GM23338 (cell line): ENCODE data around the gene PRPF40B.
"Not testable (repeated sequence)": the region's sequence is repeated elsewhere in the genome, so short reads cannot be mapped to it uniquely, and the experiment has no call there.

ENCODE experiments used
- CREB1 ChIP-seq: fragments of 250-450 bp; sonication (Bioruptor Pico); IDR thresholded peaks from 2 replicates; pipeline ENCODE4 v1.5.0; 2020; ENCODE audit warnings: low read depth, mild to moderate bottlenecking, moderate library complexity
- EZH2 ChIP-seq: fragments of 200-600 bp; sonication (generic); IDR thresholded peaks from one replicate; pipeline ENCODE4 v1.8.0; 2017; ENCODE audit warnings: antibody characterized with exemption, mild to moderate bottlenecking, low read depth; ENCODE audit not compliant: unreplicated experiment
- EZH2phosphoT487 ChIP-seq: fragments of 200-600 bp; sonication (generic); IDR thresholded peaks from one replicate; pipeline ENCODE4 v1.8.1; 2018; ENCODE audit warnings: antibody characterized with exemption; ENCODE audit not compliant: unreplicated experiment
- NANOG ChIP-seq: IDR thresholded peaks from 2 replicates; pipeline ENCODE4 v1.6.1; 2016; ENCODE audit warnings: antibody characterized with exemption, borderline replicate concordance
- POLR2AphosphoS5 ChIP-seq: IDR thresholded peaks from 2 replicates; pipeline ENCODE4 v1.6.1; 2016; ENCODE audit warnings: antibody characterized with exemption, low read depth
- ZNF114 ChIP-seq: fragments of 250-450 bp; sonication (Bioruptor Pico); IDR thresholded peaks from 2 replicates; pipeline ENCODE4 v1.5.0; 2020; ENCODE audit warnings: mild to moderate bottlenecking, moderate library complexity
- TF ChIP-seq, protein P1 (sequence below), 2 experiments: fragments of 200-600 bp in 1 of 2; sonication (generic) in 1 of 2; conservative IDR thresholded peaks; 2 replicates each; pipeline versions ENCODE4 v1.5.1 to v1.6.1; 2016 to 2017; ENCODE audit warnings: antibody characterized with exemption in 2 of 2, low read depth in 2 of 2, mild to moderate bottlenecking in 2 of 2, moderate library complexity in 1 of 2
- TF ChIP-seq, protein P2 (sequence below): IDR thresholded peaks from 2 replicates; pipeline ENCODE4 v1.6.1; 2016; ENCODE audit warnings: antibody characterized with exemption
- TF ChIP-seq, protein P3 (sequence below): IDR thresholded peaks from one replicate; pipeline ENCODE4 v1.6.1; 2018; ENCODE audit warnings: antibody characterized with exemption; ENCODE audit not compliant: unreplicated experiment

- not testable (repeated sequence) for TF ChIP-seq EZH2phosphoT487; EZH2; CREB1 (CRISPR knock-in tag); POLR2AphosphoS5; NANOG; ZNF114
- TF ChIP-seq, protein P1, sequence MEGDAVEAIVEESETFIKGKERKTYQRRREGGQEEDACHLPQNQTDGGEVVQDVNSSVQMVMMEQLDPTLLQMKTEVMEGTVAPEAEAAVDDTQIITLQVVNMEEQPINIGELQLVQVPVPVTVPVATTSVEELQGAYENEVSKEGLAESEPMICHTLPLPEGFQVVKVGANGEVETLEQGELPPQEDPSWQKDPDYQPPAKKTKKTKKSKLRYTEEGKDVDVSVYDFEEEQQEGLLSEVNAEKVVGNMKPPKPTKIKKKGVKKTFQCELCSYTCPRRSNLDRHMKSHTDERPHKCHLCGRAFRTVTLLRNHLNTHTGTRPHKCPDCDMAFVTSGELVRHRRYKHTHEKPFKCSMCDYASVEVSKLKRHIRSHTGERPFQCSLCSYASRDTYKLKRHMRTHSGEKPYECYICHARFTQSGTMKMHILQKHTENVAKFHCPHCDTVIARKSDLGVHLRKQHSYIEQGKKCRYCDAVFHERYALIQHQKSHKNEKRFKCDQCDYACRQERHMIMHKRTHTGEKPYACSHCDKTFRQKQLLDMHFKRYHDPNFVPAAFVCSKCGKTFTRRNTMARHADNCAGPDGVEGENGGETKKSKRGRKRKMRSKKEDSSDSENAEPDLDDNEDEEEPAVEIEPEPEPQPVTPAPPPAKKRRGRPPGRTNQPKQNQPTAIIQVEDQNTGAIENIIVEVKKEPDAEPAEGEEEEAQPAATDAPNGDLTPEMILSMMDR (conservative IDR thresholded peaks at IDR 0.05; ENCODE audit: low read depth in 2 of 2): not testable (repeated sequence)
- TF ChIP-seq, protein P2, sequence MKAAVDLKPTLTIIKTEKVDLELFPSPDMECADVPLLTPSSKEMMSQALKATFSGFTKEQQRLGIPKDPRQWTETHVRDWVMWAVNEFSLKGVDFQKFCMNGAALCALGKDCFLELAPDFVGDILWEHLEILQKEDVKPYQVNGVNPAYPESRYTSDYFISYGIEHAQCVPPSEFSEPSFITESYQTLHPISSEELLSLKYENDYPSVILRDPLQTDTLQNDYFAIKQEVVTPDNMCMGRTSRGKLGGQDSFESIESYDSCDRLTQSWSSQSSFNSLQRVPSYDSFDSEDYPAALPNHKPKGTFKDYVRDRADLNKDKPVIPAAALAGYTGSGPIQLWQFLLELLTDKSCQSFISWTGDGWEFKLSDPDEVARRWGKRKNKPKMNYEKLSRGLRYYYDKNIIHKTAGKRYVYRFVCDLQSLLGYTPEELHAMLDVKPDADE: not testable (repeated sequence)
- TF ChIP-seq, protein P3, sequence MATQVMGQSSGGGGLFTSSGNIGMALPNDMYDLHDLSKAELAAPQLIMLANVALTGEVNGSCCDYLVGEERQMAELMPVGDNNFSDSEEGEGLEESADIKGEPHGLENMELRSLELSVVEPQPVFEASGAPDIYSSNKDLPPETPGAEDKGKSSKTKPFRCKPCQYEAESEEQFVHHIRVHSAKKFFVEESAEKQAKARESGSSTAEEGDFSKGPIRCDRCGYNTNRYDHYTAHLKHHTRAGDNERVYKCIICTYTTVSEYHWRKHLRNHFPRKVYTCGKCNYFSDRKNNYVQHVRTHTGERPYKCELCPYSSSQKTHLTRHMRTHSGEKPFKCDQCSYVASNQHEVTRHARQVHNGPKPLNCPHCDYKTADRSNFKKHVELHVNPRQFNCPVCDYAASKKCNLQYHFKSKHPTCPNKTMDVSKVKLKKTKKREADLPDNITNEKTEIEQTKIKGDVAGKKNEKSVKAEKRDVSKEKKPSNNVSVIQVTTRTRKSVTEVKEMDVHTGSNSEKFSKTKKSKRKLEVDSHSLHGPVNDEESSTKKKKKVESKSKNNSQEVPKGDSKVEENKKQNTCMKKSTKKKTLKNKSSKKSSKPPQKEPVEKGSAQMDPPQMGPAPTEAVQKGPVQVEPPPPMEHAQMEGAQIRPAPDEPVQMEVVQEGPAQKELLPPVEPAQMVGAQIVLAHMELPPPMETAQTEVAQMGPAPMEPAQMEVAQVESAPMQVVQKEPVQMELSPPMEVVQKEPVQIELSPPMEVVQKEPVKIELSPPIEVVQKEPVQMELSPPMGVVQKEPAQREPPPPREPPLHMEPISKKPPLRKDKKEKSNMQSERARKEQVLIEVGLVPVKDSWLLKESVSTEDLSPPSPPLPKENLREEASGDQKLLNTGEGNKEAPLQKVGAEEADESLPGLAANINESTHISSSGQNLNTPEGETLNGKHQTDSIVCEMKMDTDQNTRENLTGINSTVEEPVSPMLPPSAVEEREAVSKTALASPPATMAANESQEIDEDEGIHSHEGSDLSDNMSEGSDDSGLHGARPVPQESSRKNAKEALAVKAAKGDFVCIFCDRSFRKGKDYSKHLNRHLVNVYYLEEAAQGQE: not testable (repeated sequence)
These were observed 17.8 kb upstream of the PRPF40B start, which contains the start of gene FAM186B for GRCh38 chr12:49605539-49605938.
